ENCODE data around the gene SYTL2.

The SYTL2 gene

DNA sequence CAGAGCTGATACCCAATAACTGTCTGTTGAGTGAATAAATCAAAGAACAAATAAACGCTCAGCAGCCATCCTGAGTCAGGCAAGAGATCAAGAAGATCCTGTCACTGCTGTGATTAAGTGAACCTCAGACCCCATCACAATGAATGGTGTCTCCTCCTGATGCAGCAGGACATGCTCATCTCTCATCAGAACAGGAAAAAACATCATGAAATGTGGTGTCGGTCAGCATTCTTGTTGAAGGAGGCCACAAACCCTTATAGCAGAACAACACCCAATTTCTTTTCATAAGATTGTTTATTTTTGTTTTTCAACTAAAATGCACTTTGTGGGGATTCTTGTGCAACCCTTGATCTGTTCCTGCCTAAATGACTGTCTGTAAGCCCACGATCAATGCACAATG, 60.3 kb downstream of the SYTL2 start:
- TF ChIP-seq CTCF (conservative IDR thresholded peaks at IDR 0.05): no peak
- no peak for TF ChIP-seq ZFX (IDR thresholded peaks at IDR 0.05)
- no peak overlapping the region for H3K27ac ChIP-seq

DNA sequence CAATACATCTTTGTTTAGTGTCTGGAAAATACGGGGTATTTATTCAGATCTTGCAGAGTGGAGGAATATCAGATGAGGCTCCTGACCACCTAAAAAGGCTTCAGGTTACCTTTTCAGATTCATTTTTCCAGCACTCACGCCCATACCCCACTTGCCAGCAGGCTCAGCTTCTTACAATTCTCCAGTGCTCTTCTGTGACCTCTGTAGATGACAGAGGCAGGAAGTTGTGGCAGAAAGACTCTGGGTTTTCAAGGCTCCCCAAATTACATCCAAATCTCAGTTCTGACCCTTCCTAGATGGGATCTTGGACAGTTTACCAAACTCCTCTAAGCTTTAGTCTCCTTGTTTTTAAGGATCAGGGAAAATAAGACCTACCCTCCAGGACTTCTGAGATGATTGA, 61.1 kb downstream of the SYTL2 start:
- TF ChIP-seq ZFX (IDR thresholded peaks at IDR 0.05) (no peak), CTCF (conservative IDR thresholded peaks at IDR 0.05) (no peak)
- H3K27ac ChIP-seq: no peak overlapping the region

GRCh38 chr11:85749287-85749834, 61.6 kb downstream of the SYTL2 start:
- TF ChIP-seq CTCF (conservative IDR thresholded peaks at IDR 0.05) (no peak), ZFX (IDR thresholded peaks at IDR 0.05) (no peak)

DNA sequence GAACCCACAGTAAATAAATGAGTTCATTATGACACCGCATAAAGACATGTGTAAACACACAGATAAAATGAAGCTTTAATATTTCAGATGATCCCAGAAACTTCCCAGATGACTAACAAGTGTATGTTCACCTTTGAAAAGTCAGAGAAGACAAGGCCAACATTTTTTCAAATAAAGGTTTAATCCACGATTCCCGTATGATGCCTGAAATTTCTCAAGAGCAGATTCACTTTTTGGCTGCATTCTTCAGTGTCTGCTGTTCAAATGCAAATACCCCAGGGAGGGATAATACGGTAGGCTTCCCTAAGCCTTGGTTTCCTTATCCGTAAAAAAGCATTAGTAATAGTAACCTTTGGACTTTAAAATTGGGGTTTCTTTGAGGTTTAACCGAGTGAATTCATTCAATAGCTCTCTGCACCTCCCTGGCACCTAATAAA, 62.5 kb downstream of the SYTL2 start:
- H3K27ac ChIP-seq: peak overlapping the region; percentile 24; the same call in 1 of the 2 replicates
- TF ChIP-seq ZFX (IDR thresholded peaks at IDR 0.05): no peak
- TF ChIP-seq CTCF (conservative IDR thresholded peaks at IDR 0.05): no peak

More at GRCh38 chr11:85749287-85749834, 61.6 kb downstream of the SYTL2 start:
- no peak overlapping the region for H3K27ac ChIP-seq

GRCh38 chr11:85746670-85747069, 64.3 kb downstream of the SYTL2 start:
- TF ChIP-seq ZFX (IDR thresholded peaks at IDR 0.05) (no peak), CTCF (conservative IDR thresholded peaks at IDR 0.05) (no peak)
- no peak overlapping the region for H3K27ac ChIP-seq

DNA sequence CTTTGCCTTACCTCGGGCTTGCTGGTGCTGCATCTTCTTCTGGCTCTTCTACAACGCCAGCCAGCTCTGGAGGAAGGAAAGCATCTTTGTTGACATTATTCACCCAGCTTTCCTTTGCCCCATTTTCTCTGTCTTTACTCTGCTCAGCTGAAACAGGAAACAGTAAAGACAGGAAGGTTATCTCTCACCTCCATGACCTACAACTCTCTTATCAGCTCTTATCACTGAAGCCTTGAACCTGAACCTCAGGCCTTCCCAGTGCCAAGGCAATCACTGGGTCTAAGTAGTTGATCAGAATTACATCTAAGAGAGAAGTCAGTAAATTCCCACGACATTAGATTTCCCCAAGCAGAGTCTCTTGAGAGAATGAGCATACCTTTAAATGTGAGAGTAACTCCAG, 65.3 kb downstream of the SYTL2 start:
- TF ChIP-seq CTCF (conservative IDR thresholded peaks at IDR 0.05) (no peak), ZFX (IDR thresholded peaks at IDR 0.05) (no peak)
- no peak overlapping the region for H3K27ac ChIP-seq

- TF ChIP-seq ZFX (IDR thresholded peaks at IDR 0.05) (no peak), CTCF (conservative IDR thresholded peaks at IDR 0.05) (no peak)
- no peak overlapping the region for H3K27ac ChIP-seq
Observed at GRCh38 chr11:85742873-85743275, 68.1 kb downstream of the SYTL2 start.
